PC-9 (cell line): ENCODE measurements around the gene ZRSR2.

Source experiments
- CTCF ChIP-seq: fragments of 200-600 bp; sonication (generic); conservative IDR thresholded peaks from 2 replicates; pipeline ENCODE4 v1.6.1; 2017; ENCODE audit warnings: mixed run types, antibody characterized with exemption, mild to moderate bottlenecking, moderate library complexity
- EZH2 ChIP-seq: fragments of 200-600 bp; sonication (generic); IDR thresholded peaks from 2 replicates; pipeline ENCODE4 v1.8.0; 2017; ENCODE audit warnings: antibody characterized with exemption, low read depth

- TF ChIP-seq EZH2, result no peak
- TF ChIP-seq CTCF, result no peak
These were observed 30.1 kb downstream of the ZRSR2 start for GRCh38 chrX:15820106-15821073.
